Measurements from ENCODE around the gene KNOP1.

DNA sequence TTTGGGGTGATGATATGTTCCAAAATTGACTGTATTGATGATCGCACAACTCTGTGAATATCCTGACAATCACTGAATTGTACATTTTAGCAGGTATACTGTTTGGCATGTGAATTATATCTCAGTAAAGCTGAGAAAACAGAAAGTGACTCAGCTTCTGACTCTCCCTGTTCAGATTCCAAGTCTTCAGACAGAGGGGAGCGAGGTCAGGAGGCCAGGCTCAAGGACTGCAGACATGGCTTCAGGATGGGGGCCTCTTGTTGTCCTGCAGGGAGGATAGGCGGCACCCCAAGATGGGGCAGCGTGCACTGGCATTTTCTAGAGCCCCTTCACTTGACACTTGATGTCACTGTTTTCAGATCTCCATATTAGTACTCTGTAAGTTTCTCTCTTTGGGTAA lies 45.6 kb downstream of the KNOP1 start:
- TF ChIP-seq POLR2A (IDR thresholded peaks at IDR 0.05; ENCODE audit: low read length) = no peak
- no peak for TF ChIP-seq GATA1 (IDR thresholded peaks at IDR 0.05; ENCODE audit: low read depth, low read length)

Data from erythroblast (primary cell).